Gastrocnemius medialis (tissue), 4 donors: ENCODE data around the gene MAGI1.

Source experiments
- POLR2A ChIP-seq, 2 donors: fragments of 450-650 bp; IDR thresholded peaks; one replicate each; pipeline ENCODE4 v1.6.1; 2017; ENCODE audit warnings: antibody characterized with exemption in 2 of 2, mild to moderate bottlenecking in 2 of 2, moderate library complexity in 2 of 2
- TF ChIP-seq, protein P1 (sequence below), 5 experiments: fragments of 450-650 bp in 3 of 5; fragments of 200-600 bp in 2 of 5; sonication (generic) in 2 of 5; IDR thresholded peaks in 4 of 5; conservative IDR thresholded peaks in 1 of 5; 1 replicate in 4 of 5; 2 replicates in 1 of 5; pipeline ENCODE4 v1.5.1; 2016 to 2019; ENCODE audit warnings: antibody characterized with exemption in 5 of 5, mild to moderate bottlenecking in 3 of 5, moderate library complexity in 3 of 5

DNA sequence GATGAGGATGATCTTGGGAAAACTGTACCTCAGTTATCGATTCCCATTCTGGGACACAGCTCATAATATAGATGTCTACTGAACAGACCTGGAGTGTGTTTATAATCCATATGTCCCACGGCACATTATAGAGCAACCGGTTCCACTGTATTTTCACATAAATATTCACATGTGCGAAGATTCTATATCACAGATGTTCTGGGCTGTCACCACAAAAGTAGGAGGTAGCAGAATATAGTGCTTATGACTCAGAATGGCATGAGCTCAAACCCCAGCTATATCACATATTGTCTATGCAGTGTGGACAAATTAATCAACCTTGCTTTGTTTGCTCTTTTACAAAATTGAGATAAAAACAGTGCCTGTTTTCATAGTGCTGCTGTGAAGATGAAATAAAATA, 710.6 kb downstream of the MAGI1 start:
- no peak for TF ChIP-seq POLR2A (IDR thresholded peaks at IDR 0.05)
- TF ChIP-seq, protein P1, sequence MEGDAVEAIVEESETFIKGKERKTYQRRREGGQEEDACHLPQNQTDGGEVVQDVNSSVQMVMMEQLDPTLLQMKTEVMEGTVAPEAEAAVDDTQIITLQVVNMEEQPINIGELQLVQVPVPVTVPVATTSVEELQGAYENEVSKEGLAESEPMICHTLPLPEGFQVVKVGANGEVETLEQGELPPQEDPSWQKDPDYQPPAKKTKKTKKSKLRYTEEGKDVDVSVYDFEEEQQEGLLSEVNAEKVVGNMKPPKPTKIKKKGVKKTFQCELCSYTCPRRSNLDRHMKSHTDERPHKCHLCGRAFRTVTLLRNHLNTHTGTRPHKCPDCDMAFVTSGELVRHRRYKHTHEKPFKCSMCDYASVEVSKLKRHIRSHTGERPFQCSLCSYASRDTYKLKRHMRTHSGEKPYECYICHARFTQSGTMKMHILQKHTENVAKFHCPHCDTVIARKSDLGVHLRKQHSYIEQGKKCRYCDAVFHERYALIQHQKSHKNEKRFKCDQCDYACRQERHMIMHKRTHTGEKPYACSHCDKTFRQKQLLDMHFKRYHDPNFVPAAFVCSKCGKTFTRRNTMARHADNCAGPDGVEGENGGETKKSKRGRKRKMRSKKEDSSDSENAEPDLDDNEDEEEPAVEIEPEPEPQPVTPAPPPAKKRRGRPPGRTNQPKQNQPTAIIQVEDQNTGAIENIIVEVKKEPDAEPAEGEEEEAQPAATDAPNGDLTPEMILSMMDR (IDR thresholded peaks at IDR 0.05 in 4 of 5, conservative IDR thresholded peaks at IDR 0.05 in 1 of 5): no peak
